ENCODE data around the gene FBXL17.

Gene FBXL17

GRCh38 chr5:107824821-107825220 is 557.1 kb downstream of the FBXL17 start:
- TF ChIP-seq CTCF (IDR thresholded peaks at IDR 0.05; ENCODE audit: insufficient read depth, missing control alignments): no peak
- DNase-seq (ENCODE audit: insufficient read length, low spot score) (no peak), FAIRE-seq (no peak)

GRCh38 chr5:107821288-107821687 is 560.6 kb downstream of the FBXL17 start:
- FAIRE-seq (no peak), DNase-seq (ENCODE audit: insufficient read length, low spot score) (no peak)
- no peak for TF ChIP-seq CTCF (IDR thresholded peaks at IDR 0.05; ENCODE audit: insufficient read depth, missing control alignments)

GRCh38 chr5:107820429-107820828 is 561.5 kb downstream of the FBXL17 start:
- no peak for DNase-seq (ENCODE audit: insufficient read length, low spot score)
- no peak for FAIRE-seq
- TF ChIP-seq CTCF (IDR thresholded peaks at IDR 0.05; ENCODE audit: insufficient read depth, missing control alignments): no peak

GRCh38 chr5:107817951-107818350 is 563.9 kb downstream of the FBXL17 start:
- FAIRE-seq: no peak
- TF ChIP-seq CTCF (IDR thresholded peaks at IDR 0.05; ENCODE audit: insufficient read depth, missing control alignments): no peak
- DNase-seq (ENCODE audit: insufficient read length, low spot score): no peak

- TF ChIP-seq CTCF (IDR thresholded peaks at IDR 0.05; ENCODE audit: insufficient read depth, missing control alignments): no peak
- DNase-seq (ENCODE audit: insufficient read length, low spot score): no peak
- FAIRE-seq: no peak
Measured at GRCh38 chr5:107817436-107817835, 564.5 kb downstream of the FBXL17 start.

- TF ChIP-seq CTCF (IDR thresholded peaks at IDR 0.05; ENCODE audit: insufficient read depth, missing control alignments): no peak
- FAIRE-seq: no peak
- DNase-seq (ENCODE audit: insufficient read length, low spot score): no peak
Measured at GRCh38 chr5:107815109-107815508, 566.8 kb downstream of the FBXL17 start.

- no peak for FAIRE-seq
- no peak for DNase-seq (ENCODE audit: insufficient read length, low spot score)
- TF ChIP-seq CTCF (IDR thresholded peaks at IDR 0.05; ENCODE audit: insufficient read depth, missing control alignments): no peak
Measured at GRCh38 chr5:107814183-107814827, 567.6 kb downstream of the FBXL17 start.

Data from D721Med (cell line).